ENCODE measurements around the gene CLEC20A. TPM values are rescaled to one million over a fixed set of nuclear protein-coding genes. Genes with fewer than 3 reads are reported as not detected.
A peak's percentile ranks its signal among the peaks of the same experiment; 100 is the strongest.
"Not testable (repeated sequence)": the region's sequence is repeated elsewhere in the genome, so short reads cannot be mapped to it uniquely, and the experiment has no call there.

Gene CLEC20A
- total RNA-seq, 2 donors from 2014 or later = 0.48 TPM; not detected in 1

DNA sequence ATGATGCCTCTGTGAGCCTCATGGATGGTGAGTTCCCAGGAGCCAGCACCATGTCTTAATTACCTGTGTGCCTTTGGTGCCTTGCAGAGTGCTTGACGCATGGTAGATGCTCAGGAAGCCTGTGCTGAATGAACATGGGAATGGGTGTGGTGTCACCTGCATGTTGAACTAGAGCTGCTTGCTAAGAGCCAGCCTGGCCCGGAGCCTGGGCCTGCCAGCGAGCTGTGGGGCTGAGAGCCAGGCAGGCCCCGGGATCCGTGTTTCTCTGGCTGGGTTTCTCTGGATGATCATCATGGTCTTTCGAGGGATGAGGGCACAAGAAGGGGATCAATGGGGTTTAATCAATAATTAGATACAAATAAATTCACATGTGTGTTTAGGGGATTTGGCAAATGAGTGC lies 9.4 kb upstream of the CLEC20A start:
- Histone ChIP-seq H3K27me3 (no peaks in the 10 kb centered on the region), H3K9me3 (no peaks in the 10 kb centered on the region), H3K4me3 (no peak overlapping the region), H3K27ac (peak overlapping the region in 1 of 2 donors; percentile 27), H3K4me1 (peaks cover 0 to 25% of the 10 kb centered on the region in 2 donors), H3K36me3 (no peaks in the 10 kb centered on the region)
- no peak for TF ChIP-seq CTCF (IDR thresholded peaks at IDR 0.05)
- DNase-seq (ENCODE audit: low spot score) = no peak

GRCh38 chr1:178504286-178504685 lies 7.5 kb upstream of the CLEC20A start:
- no peaks in the 10 kb centered on the region for H3K36me3 ChIP-seq
- no peaks in the 10 kb centered on the region for H3K27me3 ChIP-seq
- H3K27ac ChIP-seq = no peak overlapping the region
- H3K4me3 ChIP-seq = no peak overlapping the region
- no peak for DNase-seq (ENCODE audit: low spot score)
- H3K4me1 ChIP-seq = peaks cover 0 to 14% of the 10 kb centered on the region in 2 donors
- H3K9me3 ChIP-seq = no peaks in the 10 kb centered on the region
- TF ChIP-seq CTCF (IDR thresholded peaks at IDR 0.05) = no peak

GRCh38 chr1:178503849-178504248 lies 7.1 kb upstream of the CLEC20A start:
- Histone ChIP-seq H3K27me3 (no peaks in the 10 kb centered on the region), H3K36me3 (no peaks in the 10 kb centered on the region), H3K27ac (no peak overlapping the region), H3K4me3 (no peak overlapping the region), H3K9me3 (no peaks in the 10 kb centered on the region), H3K4me1 (peaks cover 0 to 10% of the 10 kb centered on the region in 2 donors)
- no peak for DNase-seq (ENCODE audit: low spot score)
- TF ChIP-seq CTCF (IDR thresholded peaks at IDR 0.05) = no peak

GRCh38 chr1:178503316-178503715 lies 6.6 kb upstream of the CLEC20A start:
- not testable (repeated sequence) for H3K36me3 ChIP-seq; DNase-seq (ENCODE audit: low spot score); H3K27me3 ChIP-seq; H3K4me3 ChIP-seq; H3K27ac ChIP-seq; H3K4me1 ChIP-seq; H3K9me3 ChIP-seq

DNA sequence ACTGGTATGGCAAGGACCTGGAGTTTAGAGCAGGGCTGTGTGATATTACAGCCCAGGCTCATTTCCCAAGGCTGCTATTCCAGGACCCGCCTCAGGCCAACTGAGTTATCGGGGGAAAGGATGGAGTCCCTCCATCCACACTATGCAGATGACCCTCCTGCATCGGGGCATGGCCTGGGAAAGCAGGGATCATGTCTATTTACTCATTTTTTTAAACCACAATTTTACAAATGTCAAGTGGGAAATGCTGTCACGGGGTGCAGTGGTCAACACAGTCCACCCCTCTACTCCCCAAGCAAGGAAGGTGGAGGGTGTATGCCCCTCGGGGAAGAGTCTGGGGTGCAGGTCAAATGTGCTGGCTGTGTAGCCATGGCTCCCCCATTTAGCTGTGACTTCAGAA lies 6.1 kb upstream of the CLEC20A start:
- no peak overlapping the region for H3K4me3 ChIP-seq
- peaks cover 0 to 10% of the 10 kb centered on the region in 2 donors for H3K4me1 ChIP-seq
- no peaks in the 10 kb centered on the region for H3K36me3 ChIP-seq
- H3K27ac ChIP-seq = no peak overlapping the region
- no peaks in the 10 kb centered on the region for H3K27me3 ChIP-seq
- H3K9me3 ChIP-seq = no peaks in the 10 kb centered on the region
- no peak for TF ChIP-seq CTCF (IDR thresholded peaks at IDR 0.05)
- DNase-seq (ENCODE audit: low spot score) = no peak

DNA sequence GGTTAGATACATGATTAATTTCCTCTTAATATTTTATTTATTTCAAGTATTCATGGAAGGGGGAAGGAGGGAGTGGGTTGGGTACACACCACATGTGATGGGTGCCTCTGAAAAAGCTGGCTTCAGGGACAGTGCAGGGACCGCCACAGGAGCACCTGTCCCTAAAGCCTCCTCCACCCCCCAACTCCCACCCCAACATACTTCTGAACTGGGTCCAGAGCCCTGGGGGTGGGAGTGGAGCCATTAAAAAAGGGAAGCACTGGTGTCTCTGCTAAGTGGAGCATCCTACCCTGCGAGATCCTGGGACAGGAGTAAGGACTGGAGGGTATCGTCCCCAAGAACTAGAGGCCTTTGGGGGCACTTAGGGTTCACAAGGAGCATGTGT lies 5.6 kb upstream of the CLEC20A start:
- no peak for TF ChIP-seq CTCF (IDR thresholded peaks at IDR 0.05)
- no peaks in the 10 kb centered on the region for H3K9me3 ChIP-seq
- H3K36me3 ChIP-seq = no peaks in the 10 kb centered on the region
- DNase-seq (ENCODE audit: low spot score) = no peak
- H3K4me1 ChIP-seq = peaks cover 0 to 10% of the 10 kb centered on the region in 2 donors
- no peak overlapping the region for H3K4me3 ChIP-seq
- no peak overlapping the region for H3K27ac ChIP-seq
- H3K27me3 ChIP-seq = no peaks in the 10 kb centered on the region

Measured in right atrium auricular region (tissue), 2 donors.